GM21423 (cell line): Measurements from ENCODE around the gene IQCC.
A peak's percentile ranks its signal among the peaks of the same experiment; 100 is the strongest.

ENCODE experiments used
- ATAC-seq: cut with Tn5 transposase; IDR thresholded peaks from one replicate; pipeline ENCODE4 v1.9.1; 2021; ENCODE audit warnings: mild to moderate bottlenecking, moderate library complexity; ENCODE audit not compliant: unreplicated experiment

Gene IQCC

DNA sequence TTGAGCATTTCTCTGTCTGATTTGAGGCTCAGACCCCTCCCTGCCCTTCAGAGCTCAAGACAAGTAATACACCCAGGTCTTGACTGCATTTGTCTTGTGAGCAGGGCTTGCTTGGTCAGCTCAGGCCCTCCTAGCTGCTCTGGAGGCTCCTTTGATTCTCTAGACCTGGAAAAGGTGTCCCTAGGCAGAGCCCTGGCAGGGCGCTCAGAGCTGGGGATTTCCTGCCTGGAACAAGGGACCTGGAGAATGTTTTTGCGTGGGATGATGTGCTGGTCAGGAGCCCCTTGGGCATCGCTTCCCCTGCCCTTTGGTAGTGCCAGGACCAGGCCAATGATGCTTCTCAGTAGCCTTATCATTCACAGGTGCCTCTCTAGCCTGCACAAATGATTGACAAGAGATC is 9.9 kb upstream of the IQCC start:
- ATAC-seq = no peak

- ATAC-seq = no peak
Observed at GRCh38 chr1:32195972-32196823, 9.3 kb upstream of the IQCC start.

DNA sequence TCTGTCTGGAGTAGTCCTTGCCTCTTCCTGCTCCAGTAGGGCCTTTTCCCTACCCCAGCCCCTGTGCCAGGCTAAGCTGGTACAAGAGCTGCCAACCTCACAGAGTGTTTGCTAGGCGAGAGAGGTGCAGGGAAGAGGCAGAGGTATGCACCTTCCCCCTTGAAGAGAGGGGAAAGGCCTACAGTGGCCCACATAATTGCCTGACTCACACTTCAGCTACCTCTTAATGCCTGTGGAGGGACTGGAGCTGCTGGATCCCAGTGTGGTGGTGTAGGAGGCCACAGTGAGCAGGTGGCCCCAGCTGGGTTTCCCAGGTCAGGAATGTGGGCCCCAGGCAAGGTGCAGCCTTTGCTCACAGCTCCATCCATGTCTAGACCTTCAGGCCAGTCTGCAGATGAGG is 8.4 kb upstream of the IQCC start:
- ATAC-seq = no peak

GRCh38 chr1:32197837-32198236 is 7.6 kb upstream of the IQCC start:
- no peak for ATAC-seq

DNA sequence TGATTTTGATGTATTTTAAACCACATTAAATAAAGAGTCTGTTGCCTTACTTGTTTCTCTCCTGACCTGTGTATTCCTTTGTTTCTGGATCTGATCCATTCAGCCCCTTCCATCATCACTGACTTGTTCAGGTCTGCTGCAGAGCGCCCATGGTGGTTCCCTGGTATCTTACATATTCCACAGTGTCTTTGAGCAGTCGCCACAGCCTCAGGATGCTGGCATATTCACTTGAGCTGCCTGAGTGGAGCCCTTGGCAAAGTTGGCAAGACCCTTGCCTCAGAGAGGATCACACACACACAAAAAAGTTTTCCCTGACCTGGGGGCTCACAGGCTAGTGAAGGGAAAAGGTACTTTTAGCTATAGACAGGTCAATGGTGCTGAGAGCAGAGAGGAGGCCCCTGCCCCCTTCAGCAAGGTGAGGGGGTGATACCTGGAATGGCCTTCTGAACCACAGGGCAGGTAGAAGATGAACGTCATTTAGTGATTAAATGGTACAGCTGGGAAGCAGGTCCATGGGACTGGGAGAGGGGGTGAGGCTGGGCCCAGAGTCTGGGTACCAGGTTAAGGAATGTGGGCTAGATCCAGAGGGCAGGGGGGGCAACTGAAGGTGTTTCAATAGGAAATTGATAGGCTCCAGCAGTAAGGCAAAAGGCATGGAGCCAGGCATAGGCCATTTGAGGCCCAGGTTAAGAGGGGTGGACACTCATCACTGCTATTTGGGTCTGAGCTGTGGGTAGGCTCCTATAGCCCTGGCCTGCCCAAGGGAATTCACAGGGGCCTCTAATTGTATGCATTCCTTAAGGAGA is 7.0 kb upstream of the IQCC start:
- no peak for ATAC-seq

DNA sequence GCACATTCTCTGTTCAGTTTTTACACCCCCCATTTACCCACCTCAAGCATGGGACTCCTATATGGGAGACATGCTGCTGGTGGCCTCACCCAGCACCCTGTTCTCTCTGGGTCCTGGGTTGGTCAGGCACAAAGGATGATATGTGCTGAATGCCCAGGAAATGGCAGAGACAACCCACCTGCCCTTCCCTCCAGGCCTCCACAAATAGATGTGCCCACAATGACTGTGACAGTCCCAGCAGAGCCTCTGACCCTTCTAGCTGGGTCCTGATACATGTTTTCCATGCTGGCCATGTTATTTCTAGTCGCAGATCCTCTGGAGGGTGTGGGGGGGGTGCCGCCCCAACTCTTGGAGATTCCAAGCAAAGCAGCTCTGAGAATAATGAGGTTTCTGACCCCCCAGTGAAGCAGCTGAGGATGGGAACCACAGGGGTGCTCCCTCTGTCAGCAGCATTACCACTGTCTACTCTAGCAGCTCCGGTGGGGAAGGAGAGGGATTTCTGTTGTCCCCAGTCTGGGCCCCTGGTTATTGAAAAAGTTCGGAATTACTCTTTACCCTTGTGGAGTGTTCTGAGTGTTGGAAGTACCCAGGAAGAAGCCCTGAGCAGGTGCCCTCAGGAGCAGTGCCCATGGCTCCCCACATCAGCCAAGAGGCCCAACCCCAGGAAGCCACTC is 6.3 kb upstream of the IQCC start:
- no peak for ATAC-seq

- no peak for ATAC-seq
Observed at GRCh38 chr1:32199717-32200072, 5.8 kb upstream of the IQCC start.

DNA sequence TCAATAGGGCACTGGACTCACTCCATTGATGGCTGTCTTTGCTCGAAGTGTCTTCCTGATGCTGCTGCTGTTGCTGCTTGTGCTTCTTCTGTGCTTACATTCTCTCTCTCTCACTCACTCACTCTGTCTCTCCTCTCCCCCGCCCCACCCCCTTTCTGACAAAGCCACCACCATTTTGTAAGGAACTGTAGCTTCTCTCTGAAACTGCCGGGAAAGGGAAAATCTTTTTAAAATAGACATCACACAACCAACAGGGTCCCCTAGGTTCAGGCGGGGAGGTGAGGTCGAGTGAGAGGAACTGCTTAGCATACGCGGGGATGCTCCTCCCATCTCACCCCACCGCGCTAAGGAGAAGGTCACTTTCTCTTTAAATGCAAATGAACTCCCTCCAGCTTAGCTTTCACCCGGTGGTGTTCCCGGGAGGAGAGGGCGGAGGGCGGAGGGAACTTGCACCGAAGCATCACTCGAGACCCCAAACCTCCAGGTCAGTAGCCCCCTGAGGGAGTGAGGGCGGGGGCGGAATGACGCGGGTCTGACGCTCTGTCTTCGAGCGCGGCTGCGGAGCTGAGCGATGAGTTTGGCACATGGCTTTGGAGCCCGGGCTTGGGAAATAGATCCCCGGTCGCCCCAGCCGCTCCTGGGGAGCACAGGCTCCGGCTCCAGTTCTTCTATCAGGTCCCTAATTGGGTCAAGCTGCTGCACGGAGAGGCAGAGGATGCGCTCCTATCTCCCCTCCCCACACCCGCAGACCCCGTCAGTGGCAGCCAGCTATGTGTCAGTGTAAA is 5.1 kb upstream of the IQCC start, which contains the start of gene CCDC28B:
TSS of gene CCDC28B (plus strand) at position 370 of the 785 bp plus-strand sequence. CDS start 1,341 bp downstream, outside the sequence.
- ATAC-seq = no peak

- ATAC-seq = peak; percentile 33
Observed at GRCh38 chr1:32201011-32201855, 4.2 kb upstream of the IQCC start.

GRCh38 chr1:32204943-32205361 is 519 bp upstream of the IQCC start:
- ATAC-seq = no peak

DNA sequence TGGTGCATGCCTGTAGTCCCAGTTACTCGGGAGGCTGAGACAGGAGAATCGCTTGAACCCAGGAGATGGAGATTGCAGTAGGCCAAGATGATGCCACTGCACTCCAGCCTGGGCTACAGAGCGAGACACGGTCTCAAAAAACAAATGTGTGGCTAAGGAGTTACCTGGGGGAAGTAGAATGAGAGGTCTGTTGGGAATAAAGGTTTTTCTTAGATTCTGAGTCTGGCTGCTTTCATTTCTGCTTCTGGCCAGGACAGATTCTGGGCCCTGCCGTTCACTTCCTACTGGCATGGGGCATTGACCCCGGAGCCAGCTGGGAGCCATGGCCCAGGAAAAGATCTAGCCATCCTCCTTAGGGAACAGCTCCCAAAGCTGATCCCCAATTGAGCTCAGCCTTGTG is 3.0 kb downstream of the IQCC start:
- ATAC-seq = no peak

DNA sequence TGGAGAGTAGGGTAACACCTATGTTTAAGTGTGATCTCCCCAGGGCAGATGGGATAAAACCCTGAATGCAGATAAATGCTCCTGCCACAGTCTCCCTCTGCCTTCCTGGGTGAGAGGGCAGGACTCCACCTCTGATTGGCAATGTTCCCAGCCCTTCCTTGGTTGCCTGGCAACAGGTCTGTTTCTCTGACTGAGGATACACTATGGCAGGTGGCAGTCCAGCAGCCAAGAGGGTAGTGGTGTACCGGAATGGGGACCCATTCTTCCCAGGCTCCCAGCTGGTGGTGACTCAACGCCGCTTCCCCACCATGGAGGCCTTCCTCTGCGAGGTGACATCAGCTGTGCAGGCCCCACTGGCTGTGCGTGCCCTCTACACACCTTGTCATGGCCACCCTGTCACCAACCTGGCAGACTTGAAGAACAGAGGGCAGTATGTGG is 3.4 kb downstream of the IQCC start, which contains the start of gene DCDC2B:
TSS of gene DCDC2B (plus strand) at position 199 of the 438 bp plus-strand sequence. CDS start at position 204, 5 bp downstream.
- ATAC-seq = no peak

GRCh38 chr1:32215629-32216480 is 10.4 kb downstream of the IQCC start:
- ATAC-seq = no peak

DNA sequence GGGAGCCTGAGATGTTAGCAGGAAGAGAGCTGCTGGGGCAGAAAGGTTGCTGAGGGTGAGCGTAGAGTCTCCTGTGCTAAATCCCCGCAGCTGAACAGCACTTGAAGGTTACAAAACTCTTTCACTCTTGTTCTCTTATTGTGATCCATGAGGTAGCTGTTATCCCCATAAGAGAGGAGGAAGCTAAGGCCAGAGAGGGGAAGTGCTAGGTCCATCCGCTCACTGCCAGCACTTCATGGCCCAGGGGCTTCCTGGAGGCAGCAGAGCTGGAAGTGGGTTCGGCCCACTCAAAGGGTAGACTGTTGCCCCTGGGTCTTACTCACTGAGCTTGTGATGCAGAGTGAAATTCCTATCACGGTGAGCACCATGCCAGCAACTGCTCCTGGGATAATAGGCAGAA is 11.1 kb downstream of the IQCC start:
- no peak for ATAC-seq

GRCh38 chr1:32219022-32219421 is 13.6 kb downstream of the IQCC start:
- no peak for ATAC-seq

- ATAC-seq = no peak
Observed at GRCh38 chr1:32220746-32221580, 15.5 kb downstream of the IQCC start.

DNA sequence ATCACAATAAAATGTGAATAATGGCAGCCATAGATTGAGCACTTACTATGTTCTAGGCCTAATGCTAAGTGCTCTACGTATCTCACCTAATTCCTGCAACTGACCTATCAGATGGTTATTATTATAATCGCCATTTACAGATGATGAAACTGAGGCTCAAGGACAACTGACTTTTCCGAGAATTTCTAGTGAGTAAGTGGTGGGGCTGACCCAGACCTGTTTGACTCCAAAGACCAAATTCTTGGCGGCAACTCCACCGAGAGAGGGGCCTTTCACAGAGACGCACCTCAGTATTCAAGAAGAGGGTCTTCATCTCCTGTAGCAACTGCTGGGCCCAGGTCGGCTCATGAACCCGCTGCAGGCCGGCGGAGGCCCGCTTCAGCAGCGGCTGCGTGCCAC is 16.1 kb downstream of the IQCC start:
- ATAC-seq = no peak
